A549 treated with DMSO at 1 μM for 4 hours (cell line): Measurements from ENCODE around the gene TIMM8B. TPM values are rescaled to one million over a fixed set of nuclear protein-coding genes. Genes with fewer than 3 reads are reported as not detected.

ENCODE experiments used
- total RNA-seq: library from RNA; stranded (reverse); fragments of 200-300 nt; extraction: Qiagen RNA extraction; gene quantifications from 5 replicates; pipeline ENCODE4 v1.2.3, GENCODE V29; 2022; ENCODE audit warnings: low read depth

The TIMM8B gene, protein sequence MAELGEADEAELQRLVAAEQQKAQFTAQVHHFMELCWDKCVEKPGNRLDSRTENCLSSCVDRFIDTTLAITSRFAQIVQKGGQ
- total RNA-seq = 67.6 to 72.3 TPM (median 69.6 TPM) in 5 replicates

DNA sequence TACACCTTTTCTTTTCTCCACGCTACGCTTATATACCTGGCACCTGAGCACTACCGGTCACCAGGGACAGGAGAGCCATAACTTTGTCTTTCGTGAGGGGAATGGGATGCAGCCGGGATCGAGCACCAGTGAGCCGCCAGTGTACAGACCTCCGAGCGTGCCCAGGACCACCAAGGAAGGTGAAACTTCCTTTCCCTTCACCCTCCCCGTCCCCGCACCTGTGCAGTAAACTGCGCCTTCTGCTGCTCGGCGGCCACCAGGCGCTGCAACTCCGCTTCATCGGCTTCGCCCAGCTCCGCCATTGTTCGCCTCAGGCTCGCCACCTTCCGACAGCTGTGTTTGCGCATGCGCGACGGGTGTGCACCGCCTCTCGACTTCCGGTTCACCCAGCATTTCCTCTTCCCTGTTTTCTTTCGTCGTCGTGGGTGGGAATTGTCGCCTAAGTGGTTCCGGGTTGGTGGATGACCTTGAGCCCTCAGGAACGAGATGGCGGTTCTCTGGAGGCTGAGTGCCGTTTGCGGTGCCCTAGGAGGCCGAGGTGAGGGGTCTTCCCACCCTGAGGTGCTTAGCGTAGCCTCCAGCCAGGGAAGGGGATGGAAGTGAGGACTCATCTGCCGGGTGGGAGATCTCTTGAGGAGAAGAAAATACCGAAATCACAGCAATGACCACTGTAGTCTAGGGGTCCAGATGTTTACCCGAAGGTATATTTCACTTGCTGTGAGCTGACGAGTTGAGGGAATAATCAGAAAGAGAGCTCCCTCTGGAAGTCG is at the start of gene TIMM8B, which contains the start of gene SDHD:
Gene TIMM8B, minus strand, starts transcription at position 335 of the 770 bp plus-strand sequence. Its CDS starts 33 bp downstream, at position 302.
Gene SDHD, plus strand, starts transcription at position 452 of the 770 bp plus-strand sequence. Its CDS starts 35 bp downstream, at position 487.

DNA sequence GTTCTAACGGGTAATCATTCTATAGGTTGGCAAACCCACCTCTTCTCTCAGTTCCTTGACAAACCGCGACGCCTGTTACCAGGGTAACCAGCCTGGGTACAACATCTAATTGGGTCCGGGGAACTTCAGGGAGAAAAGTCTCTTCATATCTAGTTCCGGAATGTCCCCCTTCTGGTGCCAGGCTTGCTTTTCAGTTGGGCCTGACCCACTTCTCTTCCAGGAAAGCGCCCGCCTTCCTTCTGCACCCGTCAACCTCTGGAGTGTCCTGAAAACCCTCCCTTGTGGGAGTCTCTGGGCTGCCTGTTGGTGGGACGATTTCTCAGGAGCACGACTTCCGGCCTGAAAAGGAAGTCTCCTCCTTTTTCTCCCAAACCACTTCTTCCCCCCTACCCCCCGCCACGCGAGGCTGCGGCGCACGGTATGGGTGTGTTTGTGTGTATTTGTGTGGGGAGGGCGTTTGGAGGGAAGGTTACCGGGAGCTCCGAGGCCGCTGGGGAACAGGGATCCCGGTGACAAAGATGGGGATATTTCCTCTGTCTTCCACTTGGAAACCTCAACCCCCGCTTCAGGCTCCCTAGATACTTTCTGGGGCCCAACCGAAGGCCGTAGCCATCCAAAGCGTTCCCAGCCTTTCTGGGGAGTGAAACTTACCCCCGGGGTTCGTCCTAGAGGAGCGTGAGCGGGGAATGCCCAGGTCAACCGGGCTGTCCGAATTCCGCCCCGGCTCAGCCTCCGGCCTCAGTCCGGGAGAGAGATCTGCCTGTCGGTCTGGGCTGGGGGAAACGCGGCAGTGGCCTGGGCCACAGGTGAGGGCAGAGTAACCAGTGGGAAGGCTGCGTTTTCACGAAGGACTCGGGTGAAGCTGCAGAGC is 12.4 kb downstream of the TIMM8B start, which contains the start of the genes NKAPD1 and PIH1D2:
Gene NKAPD1, plus strand, starts transcription at position 359 of the 871 bp plus-strand sequence. CDS start 1,276 bp downstream, outside the sequence.
Gene PIH1D2, minus strand, starts transcription at position 77 of the 871 bp plus-strand sequence. CDS start 843 bp downstream, outside the sequence.

Other genes starting within 250 kb of the TIMM8B start
- gene ALG9, start 215.2 kb downstream of the TIMM8B start, total RNA-seq = 18.1 to 21.6 TPM (median 19.7 TPM) in 5 replicates
- 1.7 to 2.1 TPM (median 1.9 TPM) in 5 replicates for gene FDXACB1, start 207.6 kb downstream of the TIMM8B start, total RNA-seq
- gene CFAP68, start 207.2 kb downstream of the TIMM8B start, total RNA-seq = 27.8 to 33.1 TPM (median 30.7 TPM) in 5 replicates
- 4.2 to 9.8 TPM (median 4.4 TPM) in 5 replicates for gene CRYAB, start 175.0 kb downstream of the TIMM8B start, total RNA-seq
- not detected in 5 replicates for gene HSPB2, start 174.0 kb downstream of the TIMM8B start, total RNA-seq
- gene C11orf52, start 167.8 kb downstream of the TIMM8B start, total RNA-seq = not detected in 5 replicates
- gene DIXDC1, start 149.4 kb downstream of the TIMM8B start, total RNA-seq = 3.7 to 5.9 TPM (median 4.7 TPM) in 5 replicates
- gene DLAT, start 61.3 kb downstream of the TIMM8B start, total RNA-seq = 26.7 to 32.3 TPM (median 31.4 TPM) in 5 replicates
- gene PIH1D2, start 12.7 kb downstream of the TIMM8B start, total RNA-seq = 0.58 to 1.7 TPM (median 0.99 TPM) in 5 replicates
- gene NKAPD1, start 12.5 kb downstream of the TIMM8B start, total RNA-seq = 13.1 to 18.1 TPM (median 14.6 TPM) in 5 replicates
- 69.4 to 72.2 TPM (median 71.2 TPM) in 5 replicates for gene SDHD, start 117 bp upstream of the TIMM8B start, total RNA-seq
- 79.1 to 106 TPM (median 98.4 TPM) in 5 replicates for gene IL18, start 77.3 kb upstream of the TIMM8B start, total RNA-seq
- not detected in 5 replicates for gene TEX12, start 80.6 kb upstream of the TIMM8B start, total RNA-seq
- gene BCO2, start 88.8 kb upstream of the TIMM8B start, total RNA-seq = 0.70 to 1.0 TPM (median 0.93 TPM) in 5 replicates
- 27.4 to 33.6 TPM (median 32.2 TPM) in 5 replicates for gene PTS, start 139.7 kb upstream of the TIMM8B start, total RNA-seq
- not detected in 5 replicates for gene PLET1, start 174.1 kb upstream of the TIMM8B start, total RNA-seq